ENCODE measurements around the gene PPP1R3G.

PPP1R3G gene

DNA sequence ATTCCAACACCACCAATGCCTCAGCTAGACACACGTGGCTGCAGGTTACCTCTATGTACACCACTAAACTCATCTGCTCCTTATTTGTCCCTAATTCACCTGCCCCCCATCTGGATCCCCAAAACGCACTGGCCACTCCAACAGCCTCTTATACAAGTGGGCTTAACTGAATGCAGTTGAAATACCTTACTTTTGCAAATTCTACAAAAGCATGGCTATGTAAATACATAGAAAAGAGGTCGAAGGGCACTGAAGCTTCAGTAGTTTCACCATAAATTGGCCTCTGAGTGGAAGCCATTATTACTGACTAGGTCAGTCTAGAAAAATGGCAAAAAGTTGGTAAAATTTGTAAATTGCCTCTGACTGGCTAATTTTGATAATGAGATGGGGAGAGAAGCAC, 11.1 kb upstream of the PPP1R3G start:
- no peak for DNase-seq

DNA sequence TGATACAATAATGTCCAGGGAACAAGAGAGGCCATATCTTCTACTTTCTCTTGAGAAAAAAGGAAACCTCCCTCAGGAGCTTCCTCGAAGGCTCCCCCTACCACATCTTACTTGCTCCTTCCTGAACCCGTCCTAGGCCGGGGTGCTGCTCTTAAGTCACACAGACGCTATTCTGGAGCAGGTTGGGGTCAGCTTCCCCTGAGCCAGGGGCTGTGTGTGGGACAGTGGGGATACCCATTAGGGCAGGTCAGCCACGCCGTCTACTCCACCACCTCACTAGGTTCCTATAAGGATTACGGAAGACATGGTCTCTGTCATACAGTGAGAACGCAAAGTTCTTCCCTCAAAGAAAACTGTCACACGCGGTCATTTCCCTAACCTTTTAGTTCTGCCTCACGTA, 8.2 kb upstream of the PPP1R3G start:
- no peak for DNase-seq

DNA sequence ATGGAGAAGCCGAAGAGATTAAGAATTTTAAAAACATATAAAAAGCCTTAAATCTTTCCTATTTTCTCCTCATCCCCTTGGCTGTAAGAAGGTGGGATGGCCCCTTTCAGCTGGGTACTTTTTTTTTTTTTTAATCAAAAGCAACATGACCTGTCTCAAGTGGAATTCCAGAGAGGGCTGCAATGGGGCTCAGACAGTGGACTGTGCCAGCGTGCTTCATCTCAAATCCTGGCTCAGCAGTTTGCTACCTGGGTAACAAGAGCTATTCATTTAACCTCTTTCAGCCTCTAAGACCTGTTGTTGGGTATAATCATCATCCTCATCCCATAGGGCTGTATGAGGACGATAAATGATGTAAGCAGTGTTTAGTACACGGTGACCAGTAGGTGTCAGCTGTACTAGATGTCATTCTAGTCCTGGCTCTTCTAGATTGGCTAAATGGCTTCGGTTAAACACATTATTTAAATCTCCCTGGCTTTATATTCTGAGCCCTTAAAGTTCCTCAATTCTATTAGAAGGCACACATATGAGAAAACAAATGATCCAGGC, 6.9 kb upstream of the PPP1R3G start:
- DNase-seq = no peak

DNA sequence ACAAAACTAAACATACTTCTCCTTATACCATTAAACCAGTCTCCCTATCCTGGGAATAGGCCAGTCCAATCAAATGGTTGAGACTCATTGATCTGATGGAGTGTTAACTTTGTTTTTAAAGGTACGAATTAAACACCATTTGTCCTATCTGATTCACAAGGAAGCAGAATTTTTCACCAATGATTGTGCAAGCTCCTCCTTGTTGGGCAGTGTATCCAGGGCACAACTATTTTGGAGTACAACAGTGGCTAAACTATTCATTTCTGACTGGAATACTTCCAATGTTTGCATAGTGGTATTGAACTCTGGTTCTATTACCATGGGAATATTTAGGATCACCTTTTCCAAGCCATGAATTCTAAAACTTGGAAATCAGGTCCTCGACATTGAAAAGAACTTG, 5.4 kb upstream of the PPP1R3G start:
- DNase-seq = no peak

DNA sequence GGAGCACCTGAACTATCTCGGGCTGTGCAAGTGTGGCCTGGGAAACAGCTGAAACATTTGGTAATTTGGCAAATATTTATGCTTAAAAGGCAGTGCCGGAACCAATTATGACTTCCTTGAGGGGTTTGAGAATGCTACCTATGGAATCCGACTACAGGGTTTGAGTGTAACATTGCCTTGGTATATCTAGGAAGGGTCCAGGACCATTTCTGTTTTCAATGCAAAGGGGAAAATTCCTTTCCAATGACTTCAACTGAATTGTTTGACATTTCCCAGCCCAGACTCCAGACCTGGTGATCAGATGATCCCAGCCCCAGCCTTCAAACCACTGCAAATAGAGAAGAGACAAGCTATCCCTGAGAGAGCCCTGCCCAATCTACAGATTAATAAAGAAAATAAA, 4.6 kb upstream of the PPP1R3G start:
- DNase-seq = no peak

DNA sequence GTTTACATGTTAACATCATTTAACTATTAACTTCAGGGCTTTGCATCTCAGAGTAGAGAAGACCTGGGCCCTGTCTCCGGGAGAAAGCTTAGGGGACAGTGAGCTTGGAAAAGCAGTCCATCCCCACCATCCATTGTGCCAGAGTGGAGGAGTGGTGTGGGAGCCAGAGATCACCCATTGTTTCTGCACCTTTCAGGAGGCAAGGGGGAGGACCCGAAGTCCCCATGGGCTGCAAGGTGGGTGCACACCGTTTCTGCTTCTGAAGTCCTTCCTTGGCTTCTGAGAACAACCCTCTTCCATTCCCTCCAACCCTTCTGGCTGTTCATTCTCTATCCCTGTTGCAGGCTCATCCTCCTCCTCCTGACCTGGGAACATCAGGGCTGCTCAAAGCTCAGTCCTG, 4.0 kb upstream of the PPP1R3G start:
- DNase-seq = no peak

DNA sequence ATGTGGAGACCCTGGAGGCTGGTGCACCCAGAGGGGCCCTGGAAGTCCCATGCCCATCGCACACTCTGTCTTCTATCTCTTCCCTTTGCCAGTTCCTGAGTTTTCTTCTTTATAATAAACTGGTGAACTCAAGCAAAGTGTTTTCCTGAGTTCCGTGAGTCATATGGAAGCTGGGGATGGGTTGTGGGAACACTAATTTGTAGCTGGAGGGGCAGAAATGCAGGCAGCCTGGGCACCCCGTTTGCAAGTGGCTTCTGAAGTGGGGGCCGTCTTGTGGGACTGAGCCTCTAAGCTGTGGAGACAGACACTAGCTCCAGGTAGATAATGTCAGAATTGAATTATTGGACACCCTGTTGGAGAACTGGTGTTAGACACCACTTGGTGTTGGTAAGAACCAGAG, 3.2 kb upstream of the PPP1R3G start:
- DNase-seq = no peak

DNA sequence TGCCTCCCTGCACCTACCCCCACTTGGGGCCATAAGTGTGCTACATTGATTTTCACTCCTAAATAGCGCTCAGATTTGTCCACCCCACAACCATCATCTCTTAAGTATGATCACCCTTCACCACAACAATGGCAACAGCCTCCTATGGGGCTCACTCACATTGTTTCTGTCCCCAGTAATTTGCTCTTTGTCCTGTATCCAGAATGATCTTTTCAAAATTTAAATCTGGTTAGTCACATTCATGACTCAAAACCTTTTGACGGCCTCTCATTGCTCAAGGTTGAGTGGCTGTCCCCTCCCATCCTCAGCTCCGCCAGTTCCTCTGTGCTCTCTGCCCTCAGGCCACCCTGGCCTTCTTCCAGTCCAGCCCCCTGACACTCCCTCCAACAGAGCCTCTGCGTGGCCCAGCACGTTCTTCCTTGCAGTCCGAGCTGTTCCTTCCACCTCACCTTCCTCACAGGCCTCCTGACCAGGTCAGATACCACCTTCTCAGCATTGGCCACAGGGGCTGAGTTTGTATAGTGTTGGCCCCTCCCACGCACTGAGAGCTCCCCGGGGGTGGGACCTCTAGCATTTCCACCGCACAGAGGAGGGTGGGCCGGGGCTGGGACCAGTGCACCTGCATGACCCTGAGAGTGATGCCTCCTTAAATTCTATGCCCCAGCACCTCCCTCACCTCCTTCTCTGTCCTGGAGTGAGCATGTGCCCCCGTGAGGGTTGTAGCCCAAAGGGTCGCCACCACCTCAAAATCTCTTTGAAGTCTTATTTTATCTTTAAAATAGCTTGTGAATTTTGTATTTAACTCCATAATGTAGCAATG, 2.4 kb upstream of the PPP1R3G start:
- no peak for DNase-seq

DNA sequence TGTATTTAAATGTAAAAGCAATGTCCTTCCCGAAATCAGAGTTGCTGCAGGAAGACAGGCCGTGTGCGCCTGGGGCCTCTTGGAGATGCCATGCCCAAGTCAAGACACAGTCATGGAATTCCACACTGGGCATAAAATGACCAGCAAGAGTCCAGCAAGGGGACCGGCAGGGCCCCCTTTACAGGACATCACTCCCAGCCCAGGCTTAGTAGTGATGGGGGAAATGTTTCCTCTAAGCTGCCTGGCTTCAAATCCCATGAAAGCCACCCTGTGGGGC, 1.9 kb upstream of the PPP1R3G start:
- no peak for DNase-seq

DNA sequence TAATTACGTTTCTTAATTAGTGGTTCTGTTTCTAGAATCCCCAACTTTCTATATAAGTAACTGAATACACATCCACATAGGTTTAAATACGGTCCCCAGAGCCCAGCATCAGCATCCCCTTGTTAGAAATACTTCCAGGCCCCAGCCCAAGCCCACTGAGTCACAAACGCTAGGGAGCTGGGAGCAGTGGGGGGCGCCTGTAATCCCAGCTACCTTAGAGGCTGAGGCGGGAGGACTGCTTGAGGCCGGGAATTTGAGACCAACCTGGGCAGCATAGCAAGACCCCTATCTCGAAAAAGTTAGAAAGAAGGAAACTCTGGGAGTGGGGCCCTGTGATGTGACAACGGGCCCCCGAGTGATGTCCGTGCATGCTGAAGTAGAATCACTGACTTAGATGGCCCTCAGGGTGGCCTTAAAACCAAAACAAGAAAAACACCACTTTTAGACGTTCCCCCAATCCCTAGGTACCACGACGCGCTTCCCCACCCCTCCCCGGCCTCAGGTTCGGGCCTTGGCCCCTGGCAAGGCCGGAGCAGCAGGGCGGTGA, 1.3 kb upstream of the PPP1R3G start:
- no peak for DNase-seq

DNA sequence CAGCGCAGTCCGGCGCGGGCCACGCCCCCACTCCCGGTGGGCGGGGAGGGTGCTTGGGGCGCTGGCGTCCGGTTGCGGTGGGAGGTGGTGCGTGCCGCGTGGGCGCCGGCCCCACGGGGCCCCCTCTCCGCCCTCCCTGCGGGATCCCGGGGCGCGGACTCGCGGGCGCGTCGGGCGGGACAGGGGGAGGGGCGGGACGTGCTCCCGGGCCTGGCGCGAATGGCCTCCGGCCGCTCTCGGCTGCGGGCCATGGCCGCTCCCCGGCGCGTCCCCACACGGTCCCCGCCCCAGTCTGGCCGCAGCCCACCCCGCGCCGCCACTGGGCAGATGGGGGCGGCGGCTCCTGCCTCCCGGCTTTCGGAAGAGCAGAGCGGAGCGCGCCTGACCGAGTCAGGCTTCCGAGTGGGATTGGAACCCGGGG, 771 bp upstream of the PPP1R3G start:
- DNase-seq = no peak

DNA sequence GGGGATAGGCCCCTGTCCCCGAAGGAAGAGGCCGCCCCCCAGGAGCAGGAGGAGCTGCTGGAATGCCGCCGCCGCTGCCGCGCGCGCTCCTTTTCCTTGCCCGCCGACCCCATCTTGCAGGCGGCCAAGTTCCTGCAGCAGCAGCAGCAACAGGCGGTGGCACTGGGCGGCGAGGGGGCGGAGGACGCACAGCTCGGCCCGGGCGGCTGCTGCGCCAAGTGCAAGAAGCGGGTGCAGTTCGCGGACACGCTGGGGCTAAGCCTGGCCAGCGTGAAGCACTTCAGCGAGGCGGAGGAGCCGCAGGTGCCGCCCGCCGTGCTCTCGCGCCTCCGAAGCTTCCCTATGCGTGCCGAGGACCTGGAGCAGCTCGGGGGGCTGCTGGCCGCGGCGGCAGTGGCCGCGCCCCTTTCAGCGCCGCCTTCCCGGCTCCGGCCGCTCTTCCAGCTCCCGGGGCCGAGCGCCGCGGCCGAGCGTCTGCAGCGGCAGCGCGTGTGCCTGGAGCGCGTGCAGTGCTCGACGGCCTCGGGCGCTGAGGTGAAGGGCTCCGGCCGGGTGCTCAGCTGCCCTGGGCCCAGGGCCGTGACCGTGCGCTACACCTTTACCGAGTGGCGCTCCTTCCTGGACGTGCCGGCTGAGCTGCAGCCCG, 630 bp downstream of the PPP1R3G start:
- no peak for DNase-seq

DNA sequence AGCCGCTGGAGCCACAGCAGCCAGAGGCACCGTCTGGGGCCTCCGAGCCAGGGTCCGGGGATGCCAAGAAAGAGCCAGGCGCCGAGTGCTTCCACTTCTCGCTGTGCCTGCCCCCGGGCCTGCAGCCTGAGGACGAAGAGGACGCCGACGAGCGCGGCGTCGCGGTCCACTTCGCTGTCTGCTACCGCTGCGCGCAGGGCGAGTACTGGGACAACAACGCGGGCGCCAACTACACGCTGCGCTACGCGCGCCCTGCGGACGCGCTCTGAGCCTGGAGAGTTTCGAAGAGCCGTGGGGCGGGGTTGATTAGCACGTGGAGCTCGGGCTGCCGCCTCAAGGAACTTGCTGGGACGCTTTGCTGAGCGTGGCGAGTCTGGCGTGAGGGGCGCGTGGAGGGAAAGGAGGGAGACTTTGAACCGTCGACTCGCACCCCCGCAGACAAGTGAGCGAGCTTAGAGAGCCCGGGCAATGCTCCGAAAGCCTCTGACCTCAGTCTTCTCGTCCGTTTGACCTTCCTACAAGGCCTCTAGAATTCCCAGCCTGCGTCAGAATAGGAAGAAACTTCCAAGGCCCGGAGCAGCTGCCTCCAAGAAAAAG, 1.3 kb downstream of the PPP1R3G start:
- no peak for DNase-seq

DNA sequence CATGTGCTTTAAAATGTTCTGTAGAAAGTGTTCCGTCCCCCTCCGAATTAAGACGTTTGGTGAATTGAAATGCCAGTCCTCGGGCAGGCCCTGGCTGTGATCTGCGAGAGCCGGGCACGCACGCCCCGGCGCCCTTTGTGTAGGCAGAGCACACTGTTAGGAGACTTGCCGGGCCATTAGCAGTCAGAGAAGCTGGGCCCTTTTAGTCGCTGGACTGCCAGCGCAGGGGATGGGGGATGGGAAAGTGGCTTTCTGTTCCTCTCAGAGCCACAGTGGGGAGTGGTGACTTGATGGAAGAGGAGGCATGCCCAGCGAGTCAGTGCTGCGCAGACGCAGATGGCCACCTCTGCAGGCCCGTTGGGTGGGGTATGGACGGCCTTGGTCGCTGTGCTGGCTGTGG, 2.2 kb downstream of the PPP1R3G start:
- no peak for DNase-seq

DNA sequence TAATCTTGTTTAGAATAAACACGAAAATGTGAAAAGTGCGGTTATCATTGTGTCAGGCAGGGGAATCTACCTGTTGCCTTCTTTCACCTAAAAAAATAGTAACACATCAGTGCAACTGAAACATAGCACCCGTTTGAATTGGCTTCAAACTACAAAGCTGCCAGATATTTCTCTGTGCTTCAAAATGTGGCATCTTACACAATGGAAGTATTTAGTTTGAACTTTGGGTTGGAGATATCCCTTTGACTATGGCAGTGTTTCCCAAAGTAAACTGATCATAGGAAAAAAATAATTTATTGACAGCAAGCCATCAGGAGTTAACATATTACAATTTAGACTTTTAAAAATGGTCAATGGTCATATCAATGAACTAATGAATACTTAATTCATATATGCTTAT, 3.6 kb downstream of the PPP1R3G start:
- DNase-seq = no peak

DNA sequence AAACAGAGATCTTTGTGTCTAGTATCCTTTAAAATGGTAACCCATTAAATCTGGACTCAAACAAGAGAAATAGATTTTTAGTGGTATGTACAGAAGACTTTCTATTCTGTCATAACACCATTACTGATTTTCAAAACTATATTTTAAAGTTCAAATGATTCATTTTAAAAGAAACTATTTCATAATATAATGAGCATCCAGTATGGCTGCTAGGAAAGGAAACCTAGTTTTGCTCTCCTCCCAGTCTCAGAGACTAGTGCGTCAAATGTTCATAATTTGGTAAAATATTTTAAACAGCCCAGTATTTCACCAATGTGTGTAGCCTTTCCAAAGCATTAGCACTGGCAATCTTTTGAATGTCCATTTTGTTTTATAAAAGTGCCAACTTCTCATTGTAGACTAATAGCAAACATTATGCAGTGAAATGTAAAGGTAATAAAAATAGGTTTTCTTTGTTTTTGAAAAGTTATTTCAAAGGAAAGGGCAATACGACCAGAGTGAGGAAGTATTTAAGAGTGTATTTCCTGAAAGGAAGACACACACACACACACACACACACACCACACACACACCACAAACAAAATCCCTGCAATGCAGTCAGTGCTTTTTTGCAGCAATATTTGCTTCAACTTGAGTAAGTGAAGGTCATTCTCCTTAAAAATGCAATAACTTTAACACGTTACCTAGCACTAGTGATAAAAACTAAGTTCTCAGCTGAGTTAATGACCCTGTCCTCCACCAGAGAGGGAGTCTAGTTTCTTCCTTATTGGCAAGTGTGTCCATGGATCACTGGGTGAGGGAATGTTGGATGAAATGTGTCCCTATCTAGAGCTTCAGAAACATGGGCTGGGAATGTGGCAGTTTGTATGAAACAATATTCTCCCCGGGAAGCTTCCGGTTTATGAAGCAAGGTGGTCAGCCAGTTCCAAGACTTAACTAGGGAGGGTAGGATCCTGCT, 4.6 kb downstream of the PPP1R3G start:
- DNase-seq = no peak

DNA sequence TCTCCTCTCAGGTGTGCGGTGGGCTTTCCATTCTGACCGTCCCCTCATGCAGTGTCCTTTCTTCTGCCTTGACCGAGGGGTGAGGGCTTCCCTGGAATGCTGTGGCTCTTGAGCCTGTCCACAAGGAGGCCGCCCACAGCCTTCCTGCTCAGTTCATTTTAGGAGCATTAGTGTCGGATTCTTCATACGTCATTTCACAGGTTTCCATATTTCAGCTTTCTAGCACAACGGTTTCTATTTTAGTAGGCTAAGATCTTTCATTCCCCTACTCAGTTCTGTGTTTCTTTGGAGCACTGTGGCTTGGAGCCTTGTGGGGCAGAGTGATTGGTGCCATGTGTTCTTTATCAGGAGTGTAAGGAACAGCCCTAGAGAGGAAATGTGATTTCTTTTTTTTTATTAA, 5.5 kb downstream of the PPP1R3G start:
- DNase-seq = no peak

DNA sequence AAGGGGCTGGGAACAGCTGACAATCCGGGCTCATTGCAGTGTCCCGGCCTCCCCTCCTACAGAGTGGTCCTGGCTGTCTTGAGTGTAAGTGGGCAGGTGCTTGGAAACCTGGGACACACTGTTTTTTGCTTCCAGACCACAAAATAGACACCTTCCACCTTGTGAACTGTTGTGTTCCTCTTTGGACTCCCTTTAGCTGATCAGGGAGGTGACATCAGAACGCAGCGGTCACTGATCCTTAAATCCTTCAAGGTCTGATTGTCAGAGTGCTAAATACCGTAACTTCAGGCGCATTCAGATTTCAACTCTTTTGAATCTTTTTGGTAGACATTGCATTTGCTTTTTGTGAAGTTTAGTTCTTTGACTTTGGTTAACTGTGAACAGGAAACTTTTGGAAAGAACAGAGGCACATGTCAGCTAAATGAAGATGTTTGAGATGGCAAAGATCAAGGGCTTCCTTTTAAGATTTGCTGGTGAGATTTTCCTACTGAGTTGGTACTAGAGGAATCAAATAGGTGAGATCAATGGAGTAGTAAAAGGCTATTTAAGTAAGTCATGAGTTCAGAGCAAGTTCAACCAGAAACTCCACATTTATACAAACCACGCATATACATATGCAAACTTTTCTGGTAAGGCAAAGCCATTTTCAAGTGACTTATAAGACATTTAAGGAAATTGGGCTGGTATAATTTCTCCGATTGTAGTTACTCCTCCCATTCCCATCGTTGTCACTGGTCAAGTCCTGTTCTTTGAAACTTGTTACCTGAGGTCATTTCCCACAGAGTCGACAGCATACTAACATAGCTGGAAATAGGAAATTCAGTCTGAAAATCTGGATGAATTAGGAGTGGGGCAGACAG, 6.3 kb downstream of the PPP1R3G start:
- no peak for DNase-seq

DNA sequence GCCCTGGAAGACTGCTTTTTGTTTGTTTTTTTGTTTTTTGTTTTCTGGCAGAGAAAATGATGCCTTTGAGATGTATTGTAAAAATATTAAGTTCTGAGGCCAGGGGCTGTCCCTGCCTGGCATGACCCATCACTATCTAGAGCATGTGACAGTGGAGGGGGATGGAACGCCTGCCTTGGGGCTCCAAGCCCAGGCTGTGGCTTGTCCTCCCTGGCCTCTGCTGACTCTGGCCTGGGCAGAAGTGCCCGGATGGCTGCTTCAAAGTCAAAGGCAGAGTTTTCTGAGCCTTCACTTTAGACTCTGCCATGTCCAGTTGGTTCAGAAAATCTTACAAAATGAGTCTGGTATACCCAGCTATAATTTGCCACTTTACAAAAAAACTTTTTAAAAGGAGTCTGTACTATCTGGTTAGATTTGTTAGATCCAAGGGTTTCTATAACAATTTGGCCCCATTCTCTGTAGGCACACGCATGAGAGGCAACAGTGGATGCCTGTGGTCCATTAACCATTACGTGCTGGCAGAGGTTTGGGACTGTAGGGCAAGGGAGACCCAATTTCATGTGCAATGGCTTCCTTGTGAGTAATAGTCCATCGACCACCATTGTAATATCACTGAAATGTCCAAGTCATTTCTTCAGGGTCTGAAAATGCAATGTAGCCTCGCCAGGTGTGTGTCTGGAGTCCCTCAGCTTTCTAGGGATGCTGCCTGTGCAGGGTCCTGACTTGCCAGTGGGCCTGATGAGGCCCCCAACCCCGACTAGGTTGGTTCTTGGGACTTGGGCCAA, 8.3 kb downstream of the PPP1R3G start:
- no peak for DNase-seq

DNA sequence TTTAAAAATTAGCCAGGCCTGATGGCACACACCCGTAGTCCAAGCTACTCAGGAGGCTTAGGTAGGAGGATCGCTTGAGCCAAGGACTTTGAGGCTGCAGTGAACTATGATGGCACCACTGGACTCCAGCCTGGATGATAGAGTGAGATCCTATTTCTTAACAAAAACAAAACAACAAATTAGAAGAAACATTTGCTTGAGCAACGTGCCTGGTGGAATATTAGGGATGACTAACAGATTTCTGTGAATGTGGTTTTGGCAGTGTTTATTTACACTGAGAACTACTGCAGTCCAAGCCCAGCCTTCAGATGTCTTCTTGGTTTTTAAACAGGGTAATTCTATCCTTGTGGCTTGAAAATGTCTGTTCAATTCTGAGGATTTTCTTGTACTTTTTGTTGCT, 9.2 kb downstream of the PPP1R3G start:
- no peak for DNase-seq

DNA sequence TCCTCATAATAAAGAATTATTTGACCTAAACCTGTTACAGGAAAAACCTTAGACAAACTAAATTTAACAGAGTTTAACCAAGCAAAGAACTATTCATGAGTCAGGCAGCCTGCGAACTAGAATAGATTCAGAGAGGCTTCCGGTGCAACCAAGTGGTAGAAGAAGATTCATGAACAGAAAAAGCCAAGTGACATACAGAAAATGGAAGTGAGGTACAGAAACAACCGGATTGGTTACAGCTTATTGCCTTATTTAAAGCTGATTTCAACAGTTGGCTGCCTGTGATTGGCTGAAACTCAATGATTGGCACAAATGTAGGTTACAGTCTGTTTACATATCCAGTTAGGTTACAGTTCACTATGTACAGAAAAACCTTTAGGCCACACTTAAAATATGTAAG, 10.1 kb downstream of the PPP1R3G start:
- DNase-seq = no peak
